Activated T-helper 2 cell treated with anti-CD3 and anti-CD28 coated beads, Interferon-gamma antibody, Interleukin-2, Interleukin-4, amounts not matched to agents 10 μg/mL and 5 μg/mL and 100 μg/mL, durations not matched to agents 14 hours and 24 hours and 36 hours (primary cell): ENCODE results near the gene DIP2B. TPM values are rescaled to one million over a fixed set of nuclear protein-coding genes. Genes with fewer than 3 reads are reported as not detected.

Experiments
- DNase-seq: peaks from one replicate; pipeline ENCODE4 v3.0.0; 2021; ENCODE audit warnings: low spot score
- H3K27ac Mint-ChIP-seq: one replicate; pipeline ENCODE4 v1.8.0; 2021; ENCODE audit warnings: mixed read lengths
- H3K27me3 Mint-ChIP-seq: one replicate; pipeline ENCODE4 v1.8.0; 2021; ENCODE audit warnings: low read depth, mixed read lengths
- H3K36me3 Mint-ChIP-seq: one replicate; pipeline ENCODE4 v1.8.0; 2021; ENCODE audit warnings: low read depth, mixed read lengths
- H3K4me1 Mint-ChIP-seq: one replicate; pipeline ENCODE4 v1.8.0; 2021; ENCODE audit warnings: low read depth, mixed read lengths
- H3K4me3 Mint-ChIP-seq: one replicate; pipeline ENCODE4 v1.8.0; 2021; ENCODE audit warnings: low read depth, mild to moderate bottlenecking, moderate library complexity, mixed read lengths
- H3K9me3 Mint-ChIP-seq: one replicate; pipeline ENCODE4 v1.8.0; 2021; ENCODE audit warnings: mixed read lengths
- intact Hi-C: fragments of 100-400 bp; cut with micrococcal nuclease; formaldehyde crosslinking; loops from one replicate; pipeline ENCODE4 v1.15.1; 2023
- total RNA-seq: library from RNA; stranded (reverse); gene quantifications from 2 replicates; pipeline ENCODE4 v1.2.3, GENCODE V29; 2022

The DIP2B gene
- total RNA-seq, 1 donor from 2014 or later, result 27.4 TPM

DNA sequence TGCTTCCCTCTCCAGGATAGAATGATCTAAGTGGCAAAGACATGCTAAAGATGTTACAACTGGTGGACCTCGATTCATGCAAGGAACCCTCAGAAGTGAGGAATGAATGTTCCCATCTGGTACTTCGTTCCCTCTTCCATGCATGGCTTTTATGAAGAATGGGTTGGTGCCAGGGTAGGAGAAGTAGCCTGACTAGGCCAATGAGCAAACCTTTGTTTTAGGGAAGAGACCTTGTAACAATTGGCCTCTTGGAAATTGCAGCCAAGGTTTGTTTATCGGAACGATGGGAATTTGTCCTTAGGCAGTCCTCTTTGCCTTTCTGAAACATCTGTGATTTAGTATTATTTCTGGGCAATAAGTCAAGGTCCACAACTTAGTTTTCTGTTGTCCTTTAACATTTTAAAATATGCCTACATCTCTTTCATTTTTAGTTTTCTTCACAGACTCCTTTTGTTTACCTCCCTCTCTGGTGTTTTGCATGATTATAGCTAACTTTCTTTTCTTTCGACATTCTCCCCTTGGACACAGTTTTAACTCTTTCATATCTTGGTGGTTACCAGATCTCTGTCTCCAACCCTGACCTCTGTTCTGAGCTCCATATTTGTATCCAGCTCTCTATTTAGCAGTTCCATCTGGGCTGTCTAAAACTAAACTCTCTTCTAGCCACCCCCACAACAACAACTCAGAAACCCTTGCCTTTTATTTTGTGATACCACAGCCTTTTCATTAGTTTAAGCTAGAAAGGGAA lies 70.0 kb downstream of the DIP2B start:
- Mint-ChIP-seq H3K4me1 (peaks cover 14% of the 10 kb centered on the region), H3K36me3 (no peaks in the 10 kb centered on the region), H3K9me3 (no peaks in the 10 kb centered on the region), H3K4me3 (no peak overlapping the region), H3K27me3 (no peaks in the 10 kb centered on the region), H3K27ac (no peak overlapping the region)
- intact Hi-C loops, result no loop called here
- DNase-seq, result no peak

DNA sequence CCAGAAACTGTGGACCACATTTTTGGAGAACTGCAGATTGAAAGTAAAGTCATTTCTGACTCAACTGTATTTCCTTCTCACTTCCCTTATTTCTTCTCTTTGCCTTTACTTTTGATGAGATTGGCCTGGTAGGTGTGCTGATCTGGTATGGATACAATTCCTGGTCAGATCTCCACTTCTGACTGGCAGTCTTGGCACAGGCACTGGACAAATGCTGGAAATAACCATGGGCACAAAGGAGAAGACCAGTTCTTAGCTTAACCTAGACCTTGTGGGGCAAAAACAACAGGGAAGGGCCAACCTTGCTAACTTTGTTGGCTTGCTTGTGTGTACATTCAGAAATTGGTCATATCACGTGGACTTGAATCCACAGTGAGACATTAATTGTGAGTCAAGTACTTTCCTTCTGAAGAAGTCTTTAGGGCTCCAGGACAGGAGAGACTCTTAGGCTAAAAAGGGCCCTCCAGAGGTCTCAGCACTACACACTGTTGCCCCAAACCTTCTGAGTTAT lies 75.0 kb downstream of the DIP2B start:
- H3K4me1 Mint-ChIP-seq, result peaks cover 26% of the 10 kb centered on the region
- intact Hi-C loops, result no loop called here
- no peaks in the 10 kb centered on the region for H3K36me3 Mint-ChIP-seq
- no peaks in the 10 kb centered on the region for H3K9me3 Mint-ChIP-seq
- no peak overlapping the region for H3K27ac Mint-ChIP-seq
- no peak overlapping the region for H3K4me3 Mint-ChIP-seq
- DNase-seq, result no peak
- H3K27me3 Mint-ChIP-seq, result no peaks in the 10 kb centered on the region

DNA sequence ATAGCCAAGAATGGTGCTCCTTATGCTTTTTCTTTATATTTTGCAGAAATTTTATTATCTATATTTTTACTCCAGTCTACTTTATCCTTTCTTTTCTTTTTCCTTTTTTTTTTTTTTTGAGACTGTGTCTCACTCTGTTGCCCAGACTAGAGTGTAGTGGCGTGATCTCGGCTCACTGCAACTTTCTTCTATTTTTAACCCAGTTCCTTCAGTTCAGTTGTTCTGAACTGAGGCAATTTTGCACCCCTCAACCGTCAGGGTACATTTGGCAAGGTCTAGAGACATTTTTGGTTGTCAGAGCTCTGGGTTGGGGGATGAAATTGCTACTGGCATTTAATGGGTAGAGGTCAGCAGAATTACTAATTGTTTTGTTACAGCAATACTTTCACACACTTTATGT lies 75.7 kb downstream of the DIP2B start:
- peaks cover 22% of the 10 kb centered on the region for H3K4me1 Mint-ChIP-seq
- H3K4me3 Mint-ChIP-seq, result no peak overlapping the region
- H3K36me3 Mint-ChIP-seq, result no peaks in the 10 kb centered on the region
- H3K9me3 Mint-ChIP-seq, result no peaks in the 10 kb centered on the region
- no peak overlapping the region for H3K27ac Mint-ChIP-seq
- no peak for DNase-seq
- H3K27me3 Mint-ChIP-seq, result no peaks in the 10 kb centered on the region
- intact Hi-C loops, result no loop called here

DNA sequence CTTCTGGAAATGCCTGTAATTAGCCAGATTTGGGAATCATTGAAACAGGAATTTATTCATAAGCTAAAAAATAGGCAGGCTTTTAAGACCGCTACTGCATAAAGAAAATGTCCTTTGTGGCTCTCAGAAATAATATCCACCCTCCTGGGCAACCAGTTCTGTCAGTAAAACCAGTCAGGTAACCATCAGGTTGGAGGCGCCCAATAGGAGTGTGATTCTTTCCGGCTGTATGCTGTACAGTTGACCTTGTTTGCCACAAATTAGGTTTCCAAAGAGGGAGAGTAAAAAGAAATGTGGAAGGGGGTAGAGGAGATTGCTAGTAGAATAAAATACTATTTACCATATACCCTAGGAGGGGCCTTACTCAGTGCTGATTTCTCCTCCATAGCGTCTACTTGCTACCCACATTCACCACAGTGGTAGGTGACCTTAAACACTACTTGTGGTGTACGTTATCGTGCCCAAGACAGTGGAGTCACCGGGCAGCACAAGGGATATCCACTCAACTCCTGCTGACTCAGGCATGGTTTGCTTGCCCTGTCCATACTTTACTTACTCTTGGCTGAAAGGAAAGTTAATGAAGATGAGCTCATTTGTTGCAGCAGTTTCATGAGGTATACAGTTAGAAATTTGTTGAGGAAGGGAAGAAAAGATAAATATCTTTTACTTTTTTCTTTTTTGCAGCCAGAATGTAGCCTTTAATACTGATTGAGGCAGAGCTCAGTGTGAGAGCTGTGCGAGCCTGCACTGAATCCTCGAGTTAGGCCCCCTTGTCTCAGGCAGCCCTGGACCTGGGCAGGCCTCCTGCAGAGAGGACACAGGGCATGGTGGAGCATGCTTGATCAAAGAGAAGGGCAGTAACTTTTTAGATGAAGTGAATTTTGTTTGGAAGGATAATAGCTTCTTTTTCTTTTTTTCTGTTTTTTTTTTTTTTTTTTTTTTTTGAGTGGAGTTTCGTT lies 76.7 kb downstream of the DIP2B start:
- Mint-ChIP-seq H3K4me3 (no peak overlapping the region), H3K27ac (no peak overlapping the region), H3K36me3 (no peaks in the 10 kb centered on the region), H3K9me3 (no peaks in the 10 kb centered on the region), H3K27me3 (no peaks in the 10 kb centered on the region), H3K4me1 (peaks cover 22% of the 10 kb centered on the region)
- DNase-seq, result no peak
- intact Hi-C loops, result no loop called here

DNA sequence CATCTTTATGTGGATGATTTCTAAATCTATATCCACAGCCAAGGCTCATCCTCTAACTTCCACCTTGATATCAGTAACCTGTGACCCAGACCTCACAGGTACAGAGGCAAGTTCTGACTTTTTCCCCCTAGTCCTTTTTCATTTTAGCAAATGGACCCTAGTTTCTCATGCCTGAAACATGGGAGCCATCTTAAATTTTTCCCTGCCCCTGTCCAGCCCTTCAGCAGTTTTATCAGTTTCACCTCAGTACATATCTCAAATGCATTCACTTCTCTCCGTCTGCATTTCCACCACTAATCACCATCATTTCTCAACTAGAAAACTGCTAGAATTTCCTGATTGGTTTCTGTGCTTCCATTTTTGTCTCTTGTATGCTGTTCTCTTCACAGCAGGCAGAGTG lies 79.3 kb downstream of the DIP2B start:
- Mint-ChIP-seq H3K4me1 (peaks cover 32% of the 10 kb centered on the region), H3K36me3 (no peaks in the 10 kb centered on the region), H3K4me3 (no peak overlapping the region), H3K9me3 (no peaks in the 10 kb centered on the region), H3K27ac (no peak overlapping the region), H3K27me3 (no peaks in the 10 kb centered on the region)
- intact Hi-C loops, result no loop called here
- DNase-seq, result no peak

DNA sequence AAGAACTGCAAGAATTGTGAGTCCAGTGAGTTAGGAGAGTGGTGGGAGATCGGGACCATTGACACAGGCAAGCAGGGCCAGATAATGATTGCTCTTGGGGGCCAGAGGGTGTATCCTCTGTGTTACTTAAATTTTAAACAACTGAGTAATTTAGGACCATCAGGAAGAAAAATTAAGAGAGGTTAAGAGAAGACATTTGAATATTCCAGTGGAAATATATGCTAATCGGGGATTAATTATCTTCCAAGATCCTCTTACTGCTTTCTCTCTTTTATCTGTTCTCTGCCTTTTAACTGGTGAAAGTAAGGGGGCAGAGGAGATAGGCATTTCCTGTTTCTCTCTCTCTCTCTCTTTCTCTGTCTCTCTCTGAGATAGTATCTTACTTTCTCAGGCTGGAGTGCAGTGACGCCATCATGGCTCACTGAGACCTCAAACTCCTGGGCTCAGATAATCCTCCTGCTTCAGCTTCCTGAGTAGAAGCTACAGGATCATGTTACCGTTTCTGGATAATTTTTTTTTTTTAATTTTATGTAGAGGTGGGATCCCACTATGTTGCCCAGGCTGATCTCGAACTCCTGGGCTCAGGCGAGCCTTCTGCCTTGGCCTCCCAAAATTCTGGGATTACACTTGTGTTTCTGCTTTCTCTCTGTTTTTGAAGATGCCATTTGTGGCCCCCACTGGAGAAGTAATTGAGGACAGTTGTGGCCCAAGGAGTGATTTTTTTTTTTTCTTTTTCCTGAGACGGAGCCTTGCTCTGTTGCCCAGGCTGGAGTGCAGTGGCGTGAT lies 85.1 kb downstream of the DIP2B start:
- Mint-ChIP-seq H3K4me3 (peak overlapping the region; percentile 27), H3K9me3 (no peaks in the 10 kb centered on the region), H3K27me3 (no peaks in the 10 kb centered on the region), H3K36me3 (no peaks in the 10 kb centered on the region), H3K4me1 (peaks cover 25% of the 10 kb centered on the region), H3K27ac (peak overlapping the region; percentile 81)
- intact Hi-C loops, result loop anchor here (1.0 kb wide), 1 partner anchor 7 kb away; no protein-coding TSS in a partner anchor
- peak; percentile 13 for DNase-seq

DNA sequence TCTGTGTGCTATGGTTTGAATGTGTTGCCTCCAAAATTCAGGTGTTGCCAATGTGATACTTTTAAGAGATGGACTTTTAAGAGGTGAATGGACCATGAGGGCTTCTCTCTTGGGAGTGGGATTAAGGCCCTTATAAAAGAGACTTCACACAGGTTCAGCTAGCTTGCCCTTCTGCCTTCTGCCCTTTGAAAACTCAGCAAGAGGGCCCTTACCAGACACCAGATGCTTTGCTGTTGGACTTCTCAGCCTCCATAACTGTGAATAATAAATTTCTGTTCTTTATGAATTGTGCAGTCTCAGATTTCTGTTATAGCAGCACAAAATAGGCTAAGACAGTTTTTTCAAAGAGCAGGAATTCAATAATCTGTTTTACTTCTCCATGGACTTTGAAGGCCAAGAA lies 86.1 kb downstream of the DIP2B start:
- no peak overlapping the region for H3K27ac Mint-ChIP-seq
- H3K36me3 Mint-ChIP-seq, result no peaks in the 10 kb centered on the region
- H3K27me3 Mint-ChIP-seq, result no peaks in the 10 kb centered on the region
- H3K4me3 Mint-ChIP-seq, result no peak overlapping the region
- intact Hi-C loops, result no loop called here
- H3K4me1 Mint-ChIP-seq, result peaks cover 25% of the 10 kb centered on the region
- H3K9me3 Mint-ChIP-seq, result no peaks in the 10 kb centered on the region
- DNase-seq, result no peak

DNA sequence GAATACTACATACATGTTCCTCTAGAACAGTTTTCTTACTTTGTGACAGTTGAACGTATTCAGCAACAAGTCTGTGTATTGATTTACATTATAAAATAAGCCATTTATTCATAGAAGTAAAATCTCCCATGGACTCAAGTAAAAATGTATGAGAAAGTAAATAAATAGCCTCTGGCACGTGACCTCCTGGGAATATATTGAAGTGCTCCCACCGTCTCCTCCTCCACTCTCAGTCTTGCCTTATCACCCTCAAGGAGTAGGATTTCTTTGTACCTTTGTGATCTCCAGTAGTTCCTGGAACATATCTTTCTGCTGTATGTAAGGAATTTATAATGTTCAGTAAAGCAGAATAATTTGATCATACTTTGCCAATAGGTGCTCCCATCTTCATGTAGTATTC lies 90.9 kb downstream of the DIP2B start:
- Mint-ChIP-seq H3K36me3 (no peaks in the 10 kb centered on the region), H3K4me3 (no peak overlapping the region), H3K9me3 (no peaks in the 10 kb centered on the region), H3K27me3 (no peaks in the 10 kb centered on the region), H3K4me1 (peaks cover 24% of the 10 kb centered on the region), H3K27ac (no peak overlapping the region)
- DNase-seq, result no peak
- intact Hi-C loops, result loop anchor here (2.0 to 5.0 kb wide), 4 partner anchors 41 to 91 kb away; partner anchors contain the start of gene DIP2B

DNA sequence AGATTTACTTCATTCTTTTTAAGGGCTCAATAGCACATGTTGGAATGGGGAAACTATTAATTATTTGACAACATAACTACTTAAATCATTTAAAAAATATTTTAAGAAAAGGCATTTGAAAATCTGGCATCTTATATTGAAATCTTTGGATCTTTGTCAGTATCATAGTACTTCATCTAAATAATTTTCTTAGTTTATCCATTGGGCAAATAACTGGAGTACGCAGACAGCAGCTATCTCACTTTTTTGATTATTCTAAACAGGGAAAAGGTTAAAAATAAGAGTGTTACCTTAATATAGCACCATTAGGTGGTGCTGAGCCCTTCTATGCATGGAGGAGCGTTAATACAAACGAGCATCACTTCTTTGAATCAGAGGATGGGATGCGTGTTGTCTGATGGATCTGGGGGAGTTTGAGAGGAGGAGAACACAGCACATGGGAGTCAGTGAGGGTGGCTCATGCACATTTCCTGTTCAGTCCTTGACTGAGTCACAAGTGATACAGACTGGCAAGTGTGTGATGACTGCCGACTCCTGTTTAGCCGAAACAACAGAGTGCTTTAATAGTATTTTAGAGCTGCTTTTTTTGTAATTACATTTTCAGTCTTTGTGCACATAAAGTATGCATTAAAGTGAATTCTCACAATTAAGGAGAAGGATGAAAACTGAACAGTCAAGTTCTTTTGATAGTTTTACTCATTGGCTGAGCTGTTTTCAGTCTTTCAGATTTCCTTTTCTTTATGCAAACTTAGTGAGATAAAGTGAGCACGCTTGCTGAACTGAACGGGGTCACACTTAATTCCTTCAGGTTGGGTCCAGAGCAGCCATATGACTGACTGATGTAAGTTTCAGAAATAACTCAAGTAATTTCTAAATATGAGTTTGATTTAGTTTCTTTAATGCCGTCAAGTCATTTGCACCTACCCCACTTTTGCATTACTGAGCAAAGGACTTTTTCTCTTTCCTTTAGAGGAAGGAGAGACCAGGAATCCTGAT lies 92.7 kb downstream of the DIP2B start:
- peak overlapping the region; percentile 10 for H3K4me3 Mint-ChIP-seq
- no peaks in the 10 kb centered on the region for H3K9me3 Mint-ChIP-seq
- intact Hi-C loops, result loop anchor here (1.0 to 5.0 kb wide), 5 partner anchors 8 to 93 kb away; partner anchors contain the start of gene DIP2B
- no peaks in the 10 kb centered on the region for H3K27me3 Mint-ChIP-seq
- peaks cover 8% of the 10 kb centered on the region for H3K36me3 Mint-ChIP-seq
- peak overlapping the region; percentile 47 for H3K27ac Mint-ChIP-seq
- DNase-seq, result peak; percentile 19
- H3K4me1 Mint-ChIP-seq, result peaks cover 27% of the 10 kb centered on the region

DNA sequence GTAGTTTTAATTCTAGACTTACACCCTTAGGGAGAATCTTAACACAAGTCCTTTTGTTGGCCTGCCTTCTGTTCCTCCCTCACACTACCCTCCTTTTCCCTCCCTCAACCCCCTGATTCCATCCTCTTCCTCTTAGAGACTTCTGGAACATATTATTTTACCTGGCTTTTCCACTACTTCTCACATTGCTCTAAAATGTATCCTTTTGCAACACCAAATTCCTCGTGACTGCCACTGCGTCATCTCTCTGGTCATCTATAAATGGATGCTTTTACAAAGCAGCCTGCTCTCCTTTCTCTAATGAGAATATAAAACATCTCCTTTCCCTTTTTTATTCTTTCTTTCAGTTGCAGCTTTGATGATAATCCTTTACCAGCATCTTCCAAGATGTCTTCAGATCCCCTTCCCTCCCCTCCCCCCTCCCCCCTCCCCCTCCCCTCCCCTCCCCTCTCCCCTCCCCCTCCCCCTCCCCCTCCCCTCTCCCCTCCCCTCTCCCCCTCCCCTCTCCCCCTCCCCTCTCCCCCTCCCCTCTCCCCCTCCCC lies 93.6 kb downstream of the DIP2B start:
- H3K4me1 Mint-ChIP-seq, result peaks cover 27% of the 10 kb centered on the region
- DNase-seq, result no peak
- H3K36me3 Mint-ChIP-seq, result peaks cover 8% of the 10 kb centered on the region
- peak overlapping the region; percentile 10 for H3K4me3 Mint-ChIP-seq
- H3K9me3 Mint-ChIP-seq, result no peaks in the 10 kb centered on the region
- H3K27me3 Mint-ChIP-seq, result no peaks in the 10 kb centered on the region
- intact Hi-C loops, result loop anchor here (5.0 kb wide), 1 partner anchor 39 kb away; no protein-coding TSS in a partner anchor
- peak overlapping the region; percentile 28 for H3K27ac Mint-ChIP-seq

DNA sequence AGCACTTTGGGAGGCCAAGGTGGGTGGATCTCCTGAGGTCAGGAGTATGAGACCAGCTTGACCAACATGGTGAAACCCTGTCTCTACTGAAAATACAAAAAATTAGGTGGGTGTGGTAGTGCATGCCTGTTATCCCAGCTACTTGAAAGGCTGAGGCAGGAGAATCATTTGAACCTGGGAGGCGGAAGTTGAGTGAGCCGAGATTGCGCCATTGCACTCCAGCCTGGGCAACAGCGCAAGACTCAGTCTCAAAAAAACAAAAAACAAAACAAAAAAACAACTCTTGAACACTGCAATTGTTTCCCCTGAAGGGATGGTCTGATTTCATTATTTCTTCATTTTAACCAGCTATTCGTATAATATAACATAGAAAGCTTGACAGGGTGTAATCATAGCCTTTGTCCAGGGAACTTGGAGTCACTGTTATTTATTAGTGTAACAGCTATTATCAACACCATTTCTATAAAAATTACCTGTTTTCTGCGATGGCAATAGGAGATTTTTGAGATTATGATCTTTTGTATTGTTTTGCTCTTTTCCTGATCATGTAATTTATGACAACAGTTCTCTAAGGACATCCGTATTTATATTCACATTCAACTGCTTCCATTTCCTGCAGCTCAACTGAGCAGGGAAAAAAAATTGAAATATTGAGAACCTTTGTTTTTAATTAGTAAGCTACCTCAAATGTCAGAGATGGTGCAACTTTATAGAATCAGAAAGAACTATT lies 94.7 kb downstream of the DIP2B start:
- intact Hi-C loops, result loop anchor here (5.0 kb wide), 1 partner anchor 38 kb away; no protein-coding TSS in a partner anchor
- no peak for DNase-seq
- Mint-ChIP-seq H3K4me3 (no peak overlapping the region), H3K4me1 (peaks cover 27% of the 10 kb centered on the region), H3K36me3 (peaks cover 8% of the 10 kb centered on the region), H3K27me3 (no peaks in the 10 kb centered on the region), H3K27ac (peak overlapping the region; percentile 46), H3K9me3 (no peaks in the 10 kb centered on the region)
